Kidney epithelial cell (primary cell): Measurements from ENCODE around the gene PRAMEF20. TPM values are rescaled to one million over a fixed set of nuclear protein-coding genes. Genes with fewer than 3 reads are reported as not detected.
A peak's percentile ranks its signal among the peaks of the same experiment; 100 is the strongest.

Experiments used
- DNase-seq: peaks from one replicate; pipeline ENCODE4 v3.0.0-alpha.2; 2010; ENCODE audit warnings: low read depth
- H3K27me3 ChIP-seq: 2 replicates; pipeline ENCODE4 v1.6.0; 2011; ENCODE audit warnings: low read length; ENCODE audit not compliant: control insufficient read depth, insufficient read depth
- H3K36me3 ChIP-seq: 2 replicates; pipeline ENCODE4 v1.5.1; 2011; ENCODE audit warnings: low read length; ENCODE audit not compliant: control insufficient read depth, insufficient read depth
- H3K4me3 ChIP-seq: 2 replicates; pipeline ENCODE4 v1.5.1; 2011; ENCODE audit warnings: low read depth, mild to moderate bottlenecking, control low read depth, low read length
- CTCF ChIP-seq: IDR thresholded peaks from 2 replicates; pipeline ENCODE4 v1.5.1; 2011; ENCODE audit warnings: mild to moderate bottlenecking, moderate library complexity, low read length, control low read depth, inconsistent platforms; ENCODE audit not compliant: insufficient read depth, poor library complexity, severe bottlenecking
- total RNA-seq: library from RNA; depleted of rRNA; stranded (reverse); fragments of >200 nt; gene quantifications from 2 replicates; pipeline ENCODE4 v1.2.3, GENCODE V29; 2015

Gene PRAMEF20
- total RNA-seq, 1 donor from 2014 or later: not detected

GRCh38 chr1:13469343-13469742 lies 59.1 kb downstream of the PRAMEF20 start:
- peak; percentile 12 for TF ChIP-seq CTCF
- no peak for DNase-seq
- no peaks in the 10 kb centered on the region for H3K27me3 ChIP-seq

More at GRCh38 chr1:13469343-13469742, 59.1 kb downstream of the PRAMEF20 start:
- H3K36me3 ChIP-seq: no peaks in the 10 kb centered on the region
- H3K4me3 ChIP-seq: no peak overlapping the region

Other genes starting within 250 kb of the PRAMEF20 start
- not detected in 2 replicates for gene HNRNPCL4, start 244.8 kb upstream of the PRAMEF20 start, total RNA-seq
- gene PRAMEF9, start 238.6 kb upstream of the PRAMEF20 start, total RNA-seq: not detected in 2 replicates
- gene PRAMEF13, start 209.0 kb upstream of the PRAMEF20 start, total RNA-seq: not detected in 2 replicates
- gene PRAMEF18, start 184.3 kb upstream of the PRAMEF20 start, total RNA-seq: not detected in 2 replicates
- not detected in 2 replicates for gene PRAMEF5, start 156.3 kb upstream of the PRAMEF20 start, total RNA-seq
- gene PRAMEF8, start 125.3 kb upstream of the PRAMEF20 start, total RNA-seq: not detected in 2 replicates
- not detected in 2 replicates for gene PRAMEF33, start 106.9 kb upstream of the PRAMEF20 start, total RNA-seq
- not detected in 2 replicates for gene PRAMEF15, start 94.9 kb upstream of the PRAMEF20 start, total RNA-seq
- not detected in 2 replicates for gene PRAMEF14, start 63.3 kb upstream of the PRAMEF20 start, total RNA-seq
- gene PRAMEF19, start 38.5 kb upstream of the PRAMEF20 start, total RNA-seq: not detected in 2 replicates
- not detected in 2 replicates for gene PRAMEF17, start 20.8 kb upstream of the PRAMEF20 start, total RNA-seq
- gene LRRC38, start 103.6 kb downstream of the PRAMEF20 start, total RNA-seq: 0.33 and 1.6 TPM in 2 replicates
- 12.2 and 19.2 TPM in 2 replicates for gene PDPN, start 173.4 kb downstream of the PRAMEF20 start, total RNA-seq